ENCODE data around the gene PIM3.

The PIM3 gene

GRCh38 chr22:49918911-49919881 is 41.4 kb upstream of the PIM3 start:
- Histone ChIP-seq H3K4me1 (no peaks in the 10 kb centered on the region), H3K36me3 (ENCODE audit: control insufficient read depth, insufficient read depth, low read length) (no peaks in the 10 kb centered on the region), H3K4me2 (ENCODE audit: low read length) (peak overlapping the region; percentile 88), H3K79me2 (no peaks in the 10 kb centered on the region), H3K9me3 (ENCODE audit: control insufficient read depth, low read length) (no peaks in the 10 kb centered on the region), H3K27me3 (ENCODE audit: control insufficient read depth, insufficient read depth, low read length) (no peaks in the 10 kb centered on the region), H3K9ac (no peak overlapping the region), H3K4me3 (ENCODE audit: low read depth, low read length) (peak overlapping the region; percentile 52), H3K27ac (no peak overlapping the region), H2AFZ (peak overlapping the region; percentile 58)
- no peak for TF ChIP-seq CTCF (IDR thresholded peaks at IDR 0.05)

- no peak overlapping the region for H3K27ac ChIP-seq
- no peak overlapping the region for H3K9ac ChIP-seq
- no peak overlapping the region for H2AFZ ChIP-seq
- no peaks in the 10 kb centered on the region for H3K4me1 ChIP-seq
- no peaks in the 10 kb centered on the region for H3K9me3 ChIP-seq (ENCODE audit: control insufficient read depth, low read length)
- H3K36me3 ChIP-seq (ENCODE audit: control insufficient read depth, insufficient read depth, low read length): no peaks in the 10 kb centered on the region
- no peak overlapping the region for H3K4me3 ChIP-seq (ENCODE audit: low read depth, low read length)
- no peak for TF ChIP-seq CTCF (IDR thresholded peaks at IDR 0.05)
- H3K27me3 ChIP-seq (ENCODE audit: control insufficient read depth, insufficient read depth, low read length): no peaks in the 10 kb centered on the region
- no peaks in the 10 kb centered on the region for H3K79me2 ChIP-seq
- no peak overlapping the region for H3K4me2 ChIP-seq (ENCODE audit: low read length)
Observed at GRCh38 chr22:49920859-49921258, 39.7 kb upstream of the PIM3 start.

GRCh38 chr22:49921508-49922278 is 38.9 kb upstream of the PIM3 start:
- H3K36me3 ChIP-seq (ENCODE audit: control insufficient read depth, insufficient read depth, low read length): no peaks in the 10 kb centered on the region
- no peaks in the 10 kb centered on the region for H3K79me2 ChIP-seq
- TF ChIP-seq CTCF (IDR thresholded peaks at IDR 0.05): no peak

GRCh38 chr22:49922484-49922883 is 38.1 kb upstream of the PIM3 start:
- Histone ChIP-seq H3K27ac (no peak overlapping the region), H3K4me2 (ENCODE audit: low read length) (no peak overlapping the region), H3K4me1 (no peaks in the 10 kb centered on the region), H3K4me3 (ENCODE audit: low read depth, low read length) (no peak overlapping the region), H2AFZ (no peak overlapping the region), H3K79me2 (no peaks in the 10 kb centered on the region), H3K9ac (no peak overlapping the region), H3K27me3 (ENCODE audit: control insufficient read depth, insufficient read depth, low read length) (no peaks in the 10 kb centered on the region), H3K36me3 (ENCODE audit: control insufficient read depth, insufficient read depth, low read length) (no peaks in the 10 kb centered on the region), H3K9me3 (ENCODE audit: control insufficient read depth, low read length) (no peaks in the 10 kb centered on the region)
- TF ChIP-seq CTCF (IDR thresholded peaks at IDR 0.05): no peak

More at GRCh38 chr22:49921508-49922278, 38.9 kb upstream of the PIM3 start:
- Histone ChIP-seq H3K27me3 (ENCODE audit: control insufficient read depth, insufficient read depth, low read length) (no peaks in the 10 kb centered on the region), H3K9me3 (ENCODE audit: control insufficient read depth, low read length) (no peaks in the 10 kb centered on the region), H3K4me2 (ENCODE audit: low read length) (no peak overlapping the region), H3K4me3 (ENCODE audit: low read depth, low read length) (no peak overlapping the region), H3K27ac (no peak overlapping the region), H3K4me1 (no peaks in the 10 kb centered on the region), H3K9ac (no peak overlapping the region), H2AFZ (no peak overlapping the region)

All from parathyroid adenoma (tissue), 2 donors.